SU-DHL-6 (cell line): ENCODE measurements around the gene ZNF462.

Experiments
- EZH2phosphoT487 ChIP-seq: fragments of 200-600 bp; sonication (generic), shearing (Covaris generic); conservative IDR thresholded peaks from 2 replicates; pipeline ENCODE4 v1.6.1; 2018; ENCODE audit warnings: mild to moderate bottlenecking, antibody characterized with exemption, low read length, moderate library complexity, mixed read lengths
- TF ChIP-seq, protein P1 (sequence below): fragments of 200-600 bp; sonication (generic); IDR thresholded peaks from one replicate; pipeline ENCODE4 v1.5.1; 2017; ENCODE audit warnings: antibody characterized with exemption, mild to moderate bottlenecking, low read length, moderate library complexity; ENCODE audit not compliant: insufficient read depth, poor library complexity, severe bottlenecking

DNA sequence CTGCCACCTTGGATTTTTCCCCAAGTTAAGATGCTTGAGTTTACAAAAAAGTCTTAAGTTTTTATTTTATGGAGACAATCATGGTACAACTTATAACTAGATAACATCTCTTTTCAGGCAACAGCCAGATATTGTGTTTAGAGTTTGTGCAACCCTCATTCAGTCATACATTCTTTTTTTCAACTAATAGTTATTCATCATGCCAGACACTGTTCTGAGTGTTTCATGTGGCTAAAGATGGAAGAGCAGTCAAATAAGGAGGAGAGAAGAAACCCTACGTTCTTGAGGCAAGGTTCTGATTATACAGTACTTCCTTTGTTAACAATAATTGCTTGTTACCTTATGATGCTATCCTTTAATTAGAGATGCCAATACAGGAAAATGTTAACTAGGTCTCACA, 42.1 kb upstream of the ZNF462 start:
- TF ChIP-seq, protein P1, sequence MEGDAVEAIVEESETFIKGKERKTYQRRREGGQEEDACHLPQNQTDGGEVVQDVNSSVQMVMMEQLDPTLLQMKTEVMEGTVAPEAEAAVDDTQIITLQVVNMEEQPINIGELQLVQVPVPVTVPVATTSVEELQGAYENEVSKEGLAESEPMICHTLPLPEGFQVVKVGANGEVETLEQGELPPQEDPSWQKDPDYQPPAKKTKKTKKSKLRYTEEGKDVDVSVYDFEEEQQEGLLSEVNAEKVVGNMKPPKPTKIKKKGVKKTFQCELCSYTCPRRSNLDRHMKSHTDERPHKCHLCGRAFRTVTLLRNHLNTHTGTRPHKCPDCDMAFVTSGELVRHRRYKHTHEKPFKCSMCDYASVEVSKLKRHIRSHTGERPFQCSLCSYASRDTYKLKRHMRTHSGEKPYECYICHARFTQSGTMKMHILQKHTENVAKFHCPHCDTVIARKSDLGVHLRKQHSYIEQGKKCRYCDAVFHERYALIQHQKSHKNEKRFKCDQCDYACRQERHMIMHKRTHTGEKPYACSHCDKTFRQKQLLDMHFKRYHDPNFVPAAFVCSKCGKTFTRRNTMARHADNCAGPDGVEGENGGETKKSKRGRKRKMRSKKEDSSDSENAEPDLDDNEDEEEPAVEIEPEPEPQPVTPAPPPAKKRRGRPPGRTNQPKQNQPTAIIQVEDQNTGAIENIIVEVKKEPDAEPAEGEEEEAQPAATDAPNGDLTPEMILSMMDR = no peak
- no peak for TF ChIP-seq EZH2phosphoT487
